CD14-positive monocyte (primary cell): ENCODE data around the gene SYT13. TPM values are rescaled to one million over a fixed set of nuclear protein-coding genes. Genes with fewer than 3 reads are reported as not detected.

Source experiments
- DNase-seq, 3 donors: peaks; one replicate each; pipeline ENCODE4 v3.0.0-alpha.2; 2011 to 2022
- H2AFZ ChIP-seq: 2 replicates; pipeline ENCODE4 v1.6.0; 2012; ENCODE audit warnings: mild to moderate bottlenecking, low read depth, low read length, inconsistent platforms; ENCODE audit not compliant: insufficient read depth, poor library complexity, severe bottlenecking
- H3K27ac ChIP-seq, 2 donors: 1 replicate in 1 of 2; 2 replicates in 1 of 2; pipeline ENCODE4 v1.5.1; 2012 to 2013; ENCODE audit warnings: low read length in 2 of 2, control low read depth in 1 of 2, inconsistent platforms in 1 of 2, low read depth in 1 of 2, mild to moderate bottlenecking in 1 of 2
- H3K27me3 ChIP-seq, 2 donors: one replicate each; pipeline versions ENCODE4 v1.6.0 to v1.6.1; 2011 to 2013; ENCODE audit warnings: low read length in 2 of 2; ENCODE audit not compliant: control insufficient read depth in 2 of 2, insufficient read depth in 2 of 2
- H3K36me3 ChIP-seq, 2 donors: replicated peaks in 1 of 2; 1 replicate in 1 of 2; 2 replicates in 1 of 2; pipeline versions ENCODE4 v1.5.1 to v1.6.1; 2012 to 2013; ENCODE audit warnings: low read length in 2 of 2, control low read depth in 1 of 2, inconsistent platforms in 1 of 2, mild to moderate bottlenecking in 1 of 2; ENCODE audit not compliant: insufficient read depth in 2 of 2, control insufficient read depth in 1 of 2
- H3K4me1 ChIP-seq, 2 donors: 1 replicate in 1 of 2; 2 replicates in 1 of 2; pipeline versions ENCODE4 v1.5.1 to v1.6.1; 2012 to 2013; ENCODE audit warnings: low read length in 2 of 2, control low read depth in 1 of 2, inconsistent platforms in 1 of 2, mild to moderate bottlenecking in 1 of 2, moderate library complexity in 1 of 2; ENCODE audit not compliant: insufficient read depth in 2 of 2, control insufficient read depth in 1 of 2
- H3K4me2 ChIP-seq: replicated peaks from 2 replicates; pipeline ENCODE3; 2012; ENCODE audit warnings: low read length, moderate library complexity, mild to moderate bottlenecking; ENCODE audit not compliant: poor library complexity, severe bottlenecking; ENCODE audit errors: extremely low read depth
- H3K4me3 ChIP-seq, 3 experiments: fragments of 200-600 bp in 1 of 3; sonication (generic) in 1 of 3; replicated peaks in 1 of 3; 1 replicate in 2 of 3; 2 replicates in 1 of 3; pipeline ENCODE4 v1.5.1; 2011 to 2013; ENCODE audit warnings: low read length in 3 of 3, mild to moderate bottlenecking in 3 of 3, control low read depth in 2 of 3, low read depth in 2 of 3, inconsistent platforms in 1 of 3, moderate library complexity in 1 of 3
- H3K79me2 ChIP-seq: 2 replicates; pipeline ENCODE4 v1.6.0; 2012; ENCODE audit warnings: mild to moderate bottlenecking, control low read depth, inconsistent platforms, low read length, moderate library complexity; ENCODE audit not compliant: insufficient read depth
- H3K9ac ChIP-seq: 2 replicates; pipeline ENCODE4 v1.6.0; 2017; ENCODE audit warnings: low read length, mild to moderate bottlenecking; ENCODE audit not compliant: insufficient read depth, poor library complexity, severe bottlenecking
- H3K9me3 ChIP-seq, 2 donors: replicated peaks in 1 of 2; 1 replicate in 1 of 2; 2 replicates in 1 of 2; pipeline versions ENCODE4 v1.5.1 to v1.6.1; 2012 to 2013; ENCODE audit warnings: low read length in 2 of 2, control low read depth in 1 of 2; ENCODE audit not compliant: control insufficient read depth in 1 of 2, insufficient read depth in 1 of 2
- H4K20me1 ChIP-seq: 2 replicates; pipeline ENCODE4 v1.6.0; 2012; ENCODE audit warnings: mild to moderate bottlenecking, low read length, control low read depth, moderate library complexity; ENCODE audit not compliant: insufficient read depth
- H3K27ac Mint-ChIP-seq, 7 donors: one replicate each; pipeline ENCODE4 v1.8.0; 2020; ENCODE audit warnings: mild to moderate bottlenecking in 7 of 7, mixed read lengths in 7 of 7, moderate library complexity in 6 of 7, inconsistent platforms in 2 of 7
- H3K27me3 Mint-ChIP-seq, 3 donors: one replicate each; pipeline ENCODE4 v1.8.0; 2021 to 2022; ENCODE audit warnings: low read depth in 3 of 3, mild to moderate bottlenecking in 3 of 3, mixed read lengths in 3 of 3, moderate library complexity in 3 of 3, inconsistent platforms in 1 of 3
- H3K36me3 Mint-ChIP-seq, 2 donors: one replicate each; pipeline ENCODE4 v1.8.0; 2020; ENCODE audit warnings: mixed read lengths in 2 of 2, inconsistent platforms in 1 of 2, mild to moderate bottlenecking in 1 of 2
- H3K4me1 Mint-ChIP-seq: one replicate; pipeline ENCODE4 v1.8.0; 2020; ENCODE audit warnings: mild to moderate bottlenecking, mixed read lengths
- H3K4me3 Mint-ChIP-seq, 2 donors: one replicate each; pipeline ENCODE4 v1.8.0; 2020; ENCODE audit warnings: mild to moderate bottlenecking in 2 of 2, mixed read lengths in 2 of 2, moderate library complexity in 1 of 2
- H3K9me3 Mint-ChIP-seq, 7 donors: one replicate each; pipeline ENCODE4 v1.8.0; 2020 to 2022; ENCODE audit warnings: mixed read lengths in 7 of 7, mild to moderate bottlenecking in 6 of 7, moderate library complexity in 6 of 7, inconsistent platforms in 2 of 7
- WGBS: methylation state at CpG from one replicate; pipeline ENCODE4 v1.1.5; 2013; ENCODE audit warnings: missing lambda C conversion rate; ENCODE audit not compliant: insufficient coverage; 5-methylcytosine and 5-hydroxymethylcytosine counted together
- intact Hi-C, 2 donors: fragments of 100-400 bp; cut with micrococcal nuclease; formaldehyde crosslinking; loops; one replicate each; pipeline versions ENCODE4 v1.15.0 to v1.15.1; 2023
- polyA plus RNA-seq, 3 donors: library from polyadenylated mRNA; depleted of rRNA in 1 of 3; unstranded in 2 of 3; stranded (reverse) in 1 of 3; fragments of 300-500 nt in 2 of 3; fragments of >200 nt in 1 of 3; fragmentation: Illumina TruSeq in 2 of 3; gene quantifications; 1 replicate in 2 of 3; 2 replicates in 1 of 3; pipeline ENCODE4 v1.2.3, GENCODE V29; 2012 to 2021
- TF ChIP-seq, protein P1 (sequence below): fragments of 200-600 bp; IDR thresholded peaks from one replicate; pipeline ENCODE4 v1.8.0; 2022; ENCODE audit warnings: antibody characterized with exemption, mild to moderate bottlenecking

Gene SYT13
- polyA plus RNA-seq, 3 donors, result not detected

DNA sequence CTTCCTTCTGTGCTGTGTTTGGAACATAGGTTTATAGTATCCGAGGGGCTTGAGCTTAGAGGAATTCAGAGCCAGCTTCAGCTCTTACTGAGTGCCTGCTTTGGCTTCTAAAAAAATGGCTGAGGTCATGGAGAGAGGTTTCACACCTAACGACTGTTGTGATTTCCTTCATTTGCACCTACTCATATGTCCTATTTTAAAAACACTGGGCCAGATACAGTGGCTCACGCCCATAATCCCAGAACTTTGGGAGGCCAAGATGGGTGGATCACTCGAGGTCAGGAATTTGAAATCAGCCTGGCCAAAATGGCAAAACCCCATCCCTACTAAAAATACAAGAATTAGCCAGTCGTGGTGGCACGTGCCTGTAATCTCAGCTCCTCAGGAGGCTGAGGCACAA lies 38.3 kb upstream of the SYT13 start:
- WGBS, result 88% methylated on average over 4 of the region's 6 CpGs
- no peak overlapping the region for H3K4me3 Mint-ChIP-seq
- H3K36me3 Mint-ChIP-seq, result no peaks in the 10 kb centered on the region
- no peaks in the 10 kb centered on the region for H3K36me3 ChIP-seq
- H3K9me3 ChIP-seq, result peaks cover 0 to 4% of the 10 kb centered on the region in 2 donors
- DNase-seq, result no peak
- no peak overlapping the region for H3K27ac Mint-ChIP-seq
- peaks cover 0 to 12% (median 12%) of the 10 kb centered on the region in 3 donors for H3K27me3 Mint-ChIP-seq
- TF ChIP-seq, protein P1, sequence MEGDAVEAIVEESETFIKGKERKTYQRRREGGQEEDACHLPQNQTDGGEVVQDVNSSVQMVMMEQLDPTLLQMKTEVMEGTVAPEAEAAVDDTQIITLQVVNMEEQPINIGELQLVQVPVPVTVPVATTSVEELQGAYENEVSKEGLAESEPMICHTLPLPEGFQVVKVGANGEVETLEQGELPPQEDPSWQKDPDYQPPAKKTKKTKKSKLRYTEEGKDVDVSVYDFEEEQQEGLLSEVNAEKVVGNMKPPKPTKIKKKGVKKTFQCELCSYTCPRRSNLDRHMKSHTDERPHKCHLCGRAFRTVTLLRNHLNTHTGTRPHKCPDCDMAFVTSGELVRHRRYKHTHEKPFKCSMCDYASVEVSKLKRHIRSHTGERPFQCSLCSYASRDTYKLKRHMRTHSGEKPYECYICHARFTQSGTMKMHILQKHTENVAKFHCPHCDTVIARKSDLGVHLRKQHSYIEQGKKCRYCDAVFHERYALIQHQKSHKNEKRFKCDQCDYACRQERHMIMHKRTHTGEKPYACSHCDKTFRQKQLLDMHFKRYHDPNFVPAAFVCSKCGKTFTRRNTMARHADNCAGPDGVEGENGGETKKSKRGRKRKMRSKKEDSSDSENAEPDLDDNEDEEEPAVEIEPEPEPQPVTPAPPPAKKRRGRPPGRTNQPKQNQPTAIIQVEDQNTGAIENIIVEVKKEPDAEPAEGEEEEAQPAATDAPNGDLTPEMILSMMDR, result no peak
- no peaks in the 10 kb centered on the region for H3K27me3 ChIP-seq
- H3K4me2 ChIP-seq, result no peak overlapping the region
- H3K79me2 ChIP-seq, result no peaks in the 10 kb centered on the region
- H3K4me1 ChIP-seq, result no peaks in the 10 kb centered on the region
- peaks cover 0 to 14% (median 9%) of the 10 kb centered on the region in 7 donors for H3K9me3 Mint-ChIP-seq
- H3K4me3 ChIP-seq, result no peak overlapping the region
- no peak overlapping the region for H2AFZ ChIP-seq
- no peaks in the 10 kb centered on the region for H3K4me1 Mint-ChIP-seq
- H3K9ac ChIP-seq, result no peak overlapping the region
- H3K27ac ChIP-seq, result no peak overlapping the region
- intact Hi-C loops, result no loop called here
- H4K20me1 ChIP-seq, result no peaks in the 10 kb centered on the region

GRCh38 chr11:45323601-45324249 lies 37.6 kb upstream of the SYT13 start:
- DNase-seq, result no peak
- Mint-ChIP-seq H3K27ac (no peak overlapping the region), H3K4me1 (no peaks in the 10 kb centered on the region), H3K9me3 (peaks cover 0 to 16% (median 9%) of the 10 kb centered on the region in 7 donors), H3K4me3 (no peak overlapping the region), H3K36me3 (no peaks in the 10 kb centered on the region), H3K27me3 (peaks cover 0 to 12% (median 10%) of the 10 kb centered on the region in 3 donors)
- Histone ChIP-seq H3K79me2 (no peaks in the 10 kb centered on the region), H3K27ac (no peak overlapping the region), H3K9me3 (peaks cover 0 to 4% of the 10 kb centered on the region in 2 donors), H3K4me2 (no peak overlapping the region), H3K36me3 (no peaks in the 10 kb centered on the region), H3K4me1 (no peaks in the 10 kb centered on the region), H3K27me3 (no peaks in the 10 kb centered on the region), H4K20me1 (no peaks in the 10 kb centered on the region), H2AFZ (no peak overlapping the region), H3K9ac (no peak overlapping the region), H3K4me3 (no peak overlapping the region)
- intact Hi-C loops, result no loop called here
- 92% methylated on average over 6 of the region's 8 CpGs for WGBS
- TF ChIP-seq, protein P1, result no peak
